Prostate gland (tissue), 2 donors: ENCODE measurements around the gene JAG2. TPM values are rescaled to one million over a fixed set of nuclear protein-coding genes. Genes with fewer than 3 reads are reported as not detected.
A peak's percentile ranks its signal among the peaks of the same experiment; 100 is the strongest.

Experiments used
- DNase-seq: peaks from one replicate; pipeline ENCODE4 v3.0.0-alpha.2; 2019; ENCODE audit warnings: low spot score
- H3K27ac ChIP-seq, 2 donors: fragments of 200-600 bp; sonication (generic); 2 replicates each; pipeline ENCODE4 v1.5.1; 2017 to 2019
- H3K27me3 ChIP-seq: fragments of 200-600 bp; sonication (generic); replicated peaks from 2 replicates; pipeline ENCODE4 v1.5.1; 2019; ENCODE audit not compliant: insufficient read depth
- H3K36me3 ChIP-seq, 2 donors: fragments of 200-600 bp; sonication (generic); 1 replicate in 1 of 2; 2 replicates in 1 of 2; pipeline versions ENCODE4 v1.5.1 to v1.8.1; 2017 to 2019
- H3K4me1 ChIP-seq: fragments of 200-600 bp; sonication (generic); replicated peaks from 2 replicates; pipeline ENCODE4 v1.5.1; 2019
- H3K4me3 ChIP-seq, 2 donors: fragments of 200-600 bp; sonication (generic); 2 replicates each; pipeline ENCODE4 v1.5.1; 2017 to 2019
- H3K9me3 ChIP-seq: fragments of 200-600 bp; sonication (generic); 2 replicates; pipeline ENCODE4 v1.5.1; 2017
- POLR2A ChIP-seq: fragments of 450-650 bp; IDR thresholded peaks from one replicate; pipeline ENCODE4 v1.6.1; 2016; ENCODE audit warnings: antibody characterized with exemption, mild to moderate bottlenecking
- POLR2AphosphoS5 ChIP-seq: sonication (generic); formaldehyde crosslinking; IDR thresholded peaks from one replicate; pipeline ENCODE4 v1.6.1; 2017; ENCODE audit warnings: antibody characterized with exemption
- WGBS: methylation state at CpG from one replicate; pipeline ENCODE4 v1.1.5; 2018; 5-methylcytosine and 5-hydroxymethylcytosine counted together
- intact Hi-C: fragments of 100-400 bp; cut with DNase I; formaldehyde crosslinking; loops from one replicate; pipeline ENCODE4 v1.14.2; 2022
- total RNA-seq, 2 donors: library from RNA; depleted of rRNA; stranded (reverse); fragments of >200 nt; gene quantifications; one replicate each; pipeline ENCODE4 v1.1.0, GENCODE V29; 2016
- TF ChIP-seq, protein P1 (sequence below), 4 experiments: fragments of 200-600 bp in 2 of 4; fragments of 450-650 bp in 2 of 4; sonication (generic) in 2 of 4; IDR thresholded peaks; 1 replicate in 3 of 4; 2 replicates in 1 of 4; pipeline ENCODE4 v1.5.1; 2016 to 2019; ENCODE audit warnings: antibody characterized with exemption in 4 of 4, mild to moderate bottlenecking in 2 of 4, moderate library complexity in 2 of 4

The JAG2 gene
- total RNA-seq, 2 donors from 2014 or later: 26.8 to 30.5 TPM

GRCh38 chr14:105199093-105199492 lies 30.5 kb upstream of the JAG2 start:
- Histone ChIP-seq H3K27ac (no peak overlapping the region), H3K36me3 (no peaks in the 10 kb centered on the region), H3K27me3 (peaks cover 7% of the 10 kb centered on the region), H3K9me3 (no peaks in the 10 kb centered on the region), H3K4me1 (no peaks in the 10 kb centered on the region), H3K4me3 (no peak overlapping the region)
- no peak for DNase-seq
- TF ChIP-seq POLR2AphosphoS5: no peak
- TF ChIP-seq POLR2A: no peak
- TF ChIP-seq, protein P1, sequence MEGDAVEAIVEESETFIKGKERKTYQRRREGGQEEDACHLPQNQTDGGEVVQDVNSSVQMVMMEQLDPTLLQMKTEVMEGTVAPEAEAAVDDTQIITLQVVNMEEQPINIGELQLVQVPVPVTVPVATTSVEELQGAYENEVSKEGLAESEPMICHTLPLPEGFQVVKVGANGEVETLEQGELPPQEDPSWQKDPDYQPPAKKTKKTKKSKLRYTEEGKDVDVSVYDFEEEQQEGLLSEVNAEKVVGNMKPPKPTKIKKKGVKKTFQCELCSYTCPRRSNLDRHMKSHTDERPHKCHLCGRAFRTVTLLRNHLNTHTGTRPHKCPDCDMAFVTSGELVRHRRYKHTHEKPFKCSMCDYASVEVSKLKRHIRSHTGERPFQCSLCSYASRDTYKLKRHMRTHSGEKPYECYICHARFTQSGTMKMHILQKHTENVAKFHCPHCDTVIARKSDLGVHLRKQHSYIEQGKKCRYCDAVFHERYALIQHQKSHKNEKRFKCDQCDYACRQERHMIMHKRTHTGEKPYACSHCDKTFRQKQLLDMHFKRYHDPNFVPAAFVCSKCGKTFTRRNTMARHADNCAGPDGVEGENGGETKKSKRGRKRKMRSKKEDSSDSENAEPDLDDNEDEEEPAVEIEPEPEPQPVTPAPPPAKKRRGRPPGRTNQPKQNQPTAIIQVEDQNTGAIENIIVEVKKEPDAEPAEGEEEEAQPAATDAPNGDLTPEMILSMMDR (IDR thresholded peaks at IDR 0.05): no peak
- intact Hi-C loops: no loop called here
- WGBS: 70% methylated on average over 5 of the region's 18 CpGs

- Histone ChIP-seq H3K27ac (no peak overlapping the region), H3K9me3 (no peaks in the 10 kb centered on the region), H3K4me1 (no peaks in the 10 kb centered on the region), H3K36me3 (no peaks in the 10 kb centered on the region), H3K27me3 (peaks cover 7% of the 10 kb centered on the region), H3K4me3 (no peak overlapping the region)
- intact Hi-C loops: no loop called here
- no peak for DNase-seq
- TF ChIP-seq POLR2AphosphoS5: no peak
- TF ChIP-seq, protein P1 (IDR thresholded peaks at IDR 0.05): no peak
- WGBS: 86% methylated on average over 4 of the region's 4 CpGs
Measured at GRCh38 chr14:105198588-105198987, 30.0 kb upstream of the JAG2 start.

- 3% methylated on average over 15 of the region's 15 CpGs for WGBS
- intact Hi-C loops: no loop called here
- H3K36me3 ChIP-seq: no peaks in the 10 kb centered on the region
- no peak overlapping the region for H3K4me3 ChIP-seq
- no peaks in the 10 kb centered on the region for H3K9me3 ChIP-seq
- no peak for DNase-seq
- H3K4me1 ChIP-seq: no peaks in the 10 kb centered on the region
- H3K27me3 ChIP-seq: peaks cover 7% of the 10 kb centered on the region
- TF ChIP-seq, protein P1 (IDR thresholded peaks at IDR 0.05): no peak
- TF ChIP-seq POLR2AphosphoS5: peak; percentile 21
- H3K27ac ChIP-seq: no peak overlapping the region
Measured at GRCh38 chr14:105197211-105197641, 28.6 kb upstream of the JAG2 start.

DNA sequence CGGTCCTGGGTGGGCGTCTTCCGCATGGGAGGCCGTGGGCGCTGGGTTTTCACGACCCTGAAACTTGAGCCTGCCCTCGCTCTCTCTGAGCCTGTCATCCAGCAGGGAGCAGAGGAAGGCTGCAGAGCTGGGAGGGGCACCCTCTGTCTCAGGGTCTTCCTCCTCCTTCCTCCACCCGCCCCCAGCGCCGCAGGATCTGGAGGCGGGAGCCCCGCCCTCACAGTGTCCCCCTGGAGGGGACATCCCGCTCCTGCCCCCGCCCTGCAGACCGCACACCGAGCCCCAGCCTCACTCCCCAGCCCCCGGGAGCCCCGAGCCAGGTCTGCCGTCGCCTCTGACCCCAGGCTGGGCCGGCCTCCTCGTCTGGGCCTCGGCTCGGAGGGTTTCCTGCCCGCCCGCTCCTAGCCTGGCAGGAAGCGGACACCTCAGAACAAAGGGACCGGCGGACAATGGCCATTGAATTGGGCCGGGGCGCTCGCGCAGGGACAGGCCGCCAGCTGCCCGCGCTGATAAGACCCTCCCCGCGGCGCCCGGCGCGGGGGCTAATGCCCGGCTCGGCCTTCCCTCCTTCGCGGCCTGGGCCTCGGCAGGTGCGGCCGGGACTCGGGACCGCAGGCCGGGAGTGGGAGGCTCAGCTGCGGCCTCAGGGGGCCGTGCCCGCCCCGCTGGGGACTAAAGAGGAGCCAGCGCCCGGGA lies 27.8 kb upstream of the JAG2 start:
- no peak overlapping the region for H3K27ac ChIP-seq
- H3K4me1 ChIP-seq: no peaks in the 10 kb centered on the region
- H3K4me3 ChIP-seq: no peak overlapping the region
- TF ChIP-seq, protein P1 (IDR thresholded peaks at IDR 0.05): no peak
- TF ChIP-seq POLR2AphosphoS5: no peak
- no peak for TF ChIP-seq POLR2A
- intact Hi-C loops: no loop called here
- DNase-seq: no peak
- no peaks in the 10 kb centered on the region for H3K9me3 ChIP-seq
- H3K36me3 ChIP-seq: no peaks in the 10 kb centered on the region
- peaks cover 7% of the 10 kb centered on the region for H3K27me3 ChIP-seq
- WGBS: 23% methylated on average over 21 of the region's 58 CpGs
